MM.1S (cell line): ENCODE results near the gene PLCB4.

Experiments
- EZH2 ChIP-seq: fragments of 300-600 bp; sonication (generic); optimal IDR thresholded peaks from 2 replicates; pipeline ENCODE3; 2017; ENCODE audit warnings: low read depth, mild to moderate bottlenecking, antibody characterized with exemption, low read length, mixed read lengths
- TF ChIP-seq, protein P1 (sequence below): fragments of 300-600 bp; sonication (generic); IDR thresholded peaks from 2 replicates; pipeline ENCODE4 v1.5.1; 2016; ENCODE audit warnings: antibody characterized with exemption, low read length, mixed read lengths

DNA sequence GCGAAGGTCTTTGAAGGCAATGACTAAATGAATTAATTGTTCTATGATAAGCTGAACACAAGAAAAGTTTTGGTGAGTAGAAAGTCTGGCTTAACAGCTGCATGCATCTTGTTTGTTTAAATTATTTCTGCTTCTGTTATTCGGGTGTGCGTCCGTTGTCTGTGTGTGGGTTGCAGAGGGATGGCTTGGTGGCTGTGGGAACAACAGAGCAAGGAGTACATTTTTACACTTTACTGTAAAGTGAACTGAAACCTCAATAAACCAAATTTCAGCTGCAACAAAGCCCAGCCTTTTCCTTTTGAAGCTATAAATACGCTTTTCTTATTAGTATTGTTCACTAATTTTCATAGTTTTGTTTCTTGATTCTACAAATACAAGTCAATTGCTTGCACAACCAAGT, 442.0 kb downstream of the PLCB4 start:
- TF ChIP-seq, protein P1, sequence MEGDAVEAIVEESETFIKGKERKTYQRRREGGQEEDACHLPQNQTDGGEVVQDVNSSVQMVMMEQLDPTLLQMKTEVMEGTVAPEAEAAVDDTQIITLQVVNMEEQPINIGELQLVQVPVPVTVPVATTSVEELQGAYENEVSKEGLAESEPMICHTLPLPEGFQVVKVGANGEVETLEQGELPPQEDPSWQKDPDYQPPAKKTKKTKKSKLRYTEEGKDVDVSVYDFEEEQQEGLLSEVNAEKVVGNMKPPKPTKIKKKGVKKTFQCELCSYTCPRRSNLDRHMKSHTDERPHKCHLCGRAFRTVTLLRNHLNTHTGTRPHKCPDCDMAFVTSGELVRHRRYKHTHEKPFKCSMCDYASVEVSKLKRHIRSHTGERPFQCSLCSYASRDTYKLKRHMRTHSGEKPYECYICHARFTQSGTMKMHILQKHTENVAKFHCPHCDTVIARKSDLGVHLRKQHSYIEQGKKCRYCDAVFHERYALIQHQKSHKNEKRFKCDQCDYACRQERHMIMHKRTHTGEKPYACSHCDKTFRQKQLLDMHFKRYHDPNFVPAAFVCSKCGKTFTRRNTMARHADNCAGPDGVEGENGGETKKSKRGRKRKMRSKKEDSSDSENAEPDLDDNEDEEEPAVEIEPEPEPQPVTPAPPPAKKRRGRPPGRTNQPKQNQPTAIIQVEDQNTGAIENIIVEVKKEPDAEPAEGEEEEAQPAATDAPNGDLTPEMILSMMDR: no peak
- no peak for TF ChIP-seq EZH2
